Fibroblast of villous mesenchyme (primary cell): ENCODE data around the gene ADPRH. TPM values are rescaled to one million over a fixed set of nuclear protein-coding genes. Genes with fewer than 3 reads are reported as not detected.
A peak's percentile ranks its signal among the peaks of the same experiment; 100 is the strongest.

Experiments
- DNase-seq: peaks from one replicate; pipeline ENCODE4 v3.0.0-alpha.2; 2010; ENCODE audit warnings: low read depth
- H3K4me3 ChIP-seq: 2 replicates; pipeline ENCODE4 v1.5.1; 2011; ENCODE audit warnings: low read depth, mild to moderate bottlenecking, low read length
- total RNA-seq: library from RNA; depleted of rRNA; stranded (reverse); fragments of >200 nt; gene quantifications from 2 replicates; pipeline ENCODE4 v1.2.3, GENCODE V29; 2012
- TF ChIP-seq, protein P1 (sequence below): IDR thresholded peaks from 2 replicates; pipeline ENCODE4 v1.5.1; 2012; ENCODE audit warnings: low read depth, mild to moderate bottlenecking, low read length; ENCODE audit not compliant: insufficient read depth

Gene ADPRH
- total RNA-seq, 1 donor, result 3.0 TPM

DNA sequence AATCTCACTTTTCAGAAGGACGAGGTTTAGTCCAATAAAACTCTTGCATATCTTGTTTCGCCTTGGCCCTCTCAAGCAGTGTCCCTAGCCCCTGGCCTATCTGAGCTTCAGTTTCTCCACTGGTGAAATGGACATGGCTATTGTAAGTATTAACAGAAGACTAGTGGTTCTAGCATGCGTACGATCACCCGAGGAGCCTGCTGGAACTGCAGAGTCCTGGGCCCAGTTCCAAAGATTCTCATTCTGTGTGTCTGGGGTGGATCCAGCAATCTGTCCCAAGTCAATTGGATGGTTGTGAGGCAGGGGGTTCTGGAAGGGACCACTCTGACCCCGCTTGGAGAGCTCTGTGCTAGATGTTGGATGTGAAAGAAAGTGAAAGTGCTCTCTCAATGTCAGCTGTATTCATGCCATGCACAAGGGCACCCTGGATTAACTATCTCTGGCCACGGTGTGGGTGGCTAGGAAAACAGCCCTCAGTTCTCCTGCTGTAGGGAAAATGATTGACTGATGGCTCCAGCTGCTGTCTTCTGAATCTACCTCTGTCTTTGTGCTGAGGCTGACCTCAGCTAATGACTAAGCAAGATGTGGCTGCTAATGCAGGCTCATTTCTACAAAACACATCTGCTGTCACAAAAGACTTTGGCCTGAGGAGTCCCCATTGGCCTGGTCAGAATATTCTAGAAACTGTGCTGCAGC, 16.5 kb downstream of the ADPRH start:
- TF ChIP-seq, protein P1, sequence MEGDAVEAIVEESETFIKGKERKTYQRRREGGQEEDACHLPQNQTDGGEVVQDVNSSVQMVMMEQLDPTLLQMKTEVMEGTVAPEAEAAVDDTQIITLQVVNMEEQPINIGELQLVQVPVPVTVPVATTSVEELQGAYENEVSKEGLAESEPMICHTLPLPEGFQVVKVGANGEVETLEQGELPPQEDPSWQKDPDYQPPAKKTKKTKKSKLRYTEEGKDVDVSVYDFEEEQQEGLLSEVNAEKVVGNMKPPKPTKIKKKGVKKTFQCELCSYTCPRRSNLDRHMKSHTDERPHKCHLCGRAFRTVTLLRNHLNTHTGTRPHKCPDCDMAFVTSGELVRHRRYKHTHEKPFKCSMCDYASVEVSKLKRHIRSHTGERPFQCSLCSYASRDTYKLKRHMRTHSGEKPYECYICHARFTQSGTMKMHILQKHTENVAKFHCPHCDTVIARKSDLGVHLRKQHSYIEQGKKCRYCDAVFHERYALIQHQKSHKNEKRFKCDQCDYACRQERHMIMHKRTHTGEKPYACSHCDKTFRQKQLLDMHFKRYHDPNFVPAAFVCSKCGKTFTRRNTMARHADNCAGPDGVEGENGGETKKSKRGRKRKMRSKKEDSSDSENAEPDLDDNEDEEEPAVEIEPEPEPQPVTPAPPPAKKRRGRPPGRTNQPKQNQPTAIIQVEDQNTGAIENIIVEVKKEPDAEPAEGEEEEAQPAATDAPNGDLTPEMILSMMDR, result no peak
- DNase-seq, result no peak
- peak overlapping the region; percentile 22 for H3K4me3 ChIP-seq

DNA sequence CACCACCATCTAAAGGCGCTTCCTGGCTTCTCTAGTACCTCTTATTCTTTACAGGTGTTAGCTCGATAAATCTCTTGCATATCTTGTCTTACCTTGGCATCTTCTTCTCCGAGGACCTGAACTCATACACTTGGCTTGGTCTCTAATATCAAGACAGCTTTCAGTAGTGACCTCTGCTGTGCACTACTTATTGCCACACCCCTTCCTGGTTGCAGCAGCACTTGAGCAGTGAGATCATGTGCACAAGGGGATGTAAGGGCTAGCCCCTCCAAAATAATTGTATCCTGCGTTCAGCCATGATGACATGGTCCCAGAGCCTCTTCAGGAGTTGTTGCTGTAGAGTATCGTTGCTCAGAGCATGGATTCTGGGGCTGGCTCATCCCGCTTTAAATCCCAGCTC, 17.1 kb downstream of the ADPRH start:
- DNase-seq, result no peak
- TF ChIP-seq, protein P1, result no peak
- no peak overlapping the region for H3K4me3 ChIP-seq

DNA sequence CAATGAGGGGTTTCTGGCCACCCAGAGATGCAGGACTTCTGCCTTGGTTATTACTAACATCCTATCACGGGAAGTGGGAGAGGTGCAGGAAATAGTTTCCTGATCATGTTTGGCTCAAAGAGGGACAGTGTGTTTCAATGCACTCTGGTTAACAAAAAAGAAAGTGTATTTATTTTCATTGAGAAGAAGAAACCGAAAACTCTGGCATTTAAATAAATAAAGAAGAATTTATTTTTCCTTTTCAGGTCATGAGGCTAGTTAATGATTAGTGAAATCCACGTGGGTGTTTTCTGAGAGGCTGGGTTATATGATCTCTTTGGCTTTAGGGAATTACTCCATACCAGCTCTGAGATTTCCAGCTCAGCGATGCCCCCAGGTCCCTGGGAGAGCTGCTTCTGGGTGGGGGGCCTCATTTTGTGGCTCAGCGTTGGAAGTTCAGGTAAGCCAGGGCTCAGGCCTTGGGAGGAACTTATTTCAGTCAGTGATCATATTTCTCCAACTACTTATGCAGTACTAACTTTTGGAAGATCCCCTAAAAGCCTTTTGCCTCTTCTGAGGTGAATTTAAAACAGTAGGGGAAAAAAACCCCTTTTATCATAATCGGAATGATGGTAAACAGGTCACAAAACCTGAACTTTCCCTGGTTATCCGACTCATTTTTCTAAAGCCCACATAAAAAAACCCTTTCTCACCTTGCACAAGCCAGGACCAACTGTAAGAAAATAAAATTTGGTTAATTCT, 18.4 kb downstream of the ADPRH start, which contains the start of gene PLA1A:
PLA1A (plus strand) TSS at position 338 of the 741 bp plus-strand sequence; CDS start at position 367, 29 bp downstream.
- TF ChIP-seq, protein P1, result no peak
- no peak within 1 kb of the TSS for H3K4me3 ChIP-seq
- DNase-seq, result no peak

DNA sequence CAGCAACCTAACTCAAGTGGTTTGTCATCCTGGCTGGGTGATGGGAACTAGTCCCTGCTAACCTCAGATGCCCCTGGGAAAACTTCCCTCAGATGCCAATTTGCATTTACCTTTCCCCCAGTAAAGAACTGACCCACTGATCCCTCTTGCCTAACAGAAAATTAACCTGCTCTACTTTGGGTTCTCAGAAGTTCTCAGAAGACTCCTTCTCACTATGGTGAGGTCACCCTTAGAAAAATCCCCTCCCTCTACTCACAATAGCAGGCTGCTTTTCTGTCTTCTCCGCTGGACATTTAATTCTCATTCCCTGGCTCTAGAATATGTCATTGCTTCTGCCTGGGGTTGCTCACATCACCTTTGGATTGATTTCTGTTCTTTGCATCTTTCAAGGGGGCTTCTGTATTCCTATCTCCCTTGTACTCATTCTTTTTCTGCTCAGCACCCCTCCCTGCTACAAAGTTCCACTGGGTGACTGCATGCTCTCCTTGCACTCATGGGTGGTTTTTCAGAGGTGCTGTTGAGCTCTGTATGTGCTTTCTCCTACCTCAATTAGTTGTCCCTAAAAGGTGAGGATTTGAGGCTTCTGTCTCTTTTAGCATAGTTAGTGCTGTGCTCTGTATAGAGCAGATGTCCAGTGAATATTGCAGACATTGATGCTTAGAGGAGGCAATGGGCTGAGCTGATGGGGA, 19.3 kb downstream of the ADPRH start:
- no peak overlapping the region for H3K4me3 ChIP-seq
- no peak for DNase-seq
- TF ChIP-seq, protein P1, result no peak

DNA sequence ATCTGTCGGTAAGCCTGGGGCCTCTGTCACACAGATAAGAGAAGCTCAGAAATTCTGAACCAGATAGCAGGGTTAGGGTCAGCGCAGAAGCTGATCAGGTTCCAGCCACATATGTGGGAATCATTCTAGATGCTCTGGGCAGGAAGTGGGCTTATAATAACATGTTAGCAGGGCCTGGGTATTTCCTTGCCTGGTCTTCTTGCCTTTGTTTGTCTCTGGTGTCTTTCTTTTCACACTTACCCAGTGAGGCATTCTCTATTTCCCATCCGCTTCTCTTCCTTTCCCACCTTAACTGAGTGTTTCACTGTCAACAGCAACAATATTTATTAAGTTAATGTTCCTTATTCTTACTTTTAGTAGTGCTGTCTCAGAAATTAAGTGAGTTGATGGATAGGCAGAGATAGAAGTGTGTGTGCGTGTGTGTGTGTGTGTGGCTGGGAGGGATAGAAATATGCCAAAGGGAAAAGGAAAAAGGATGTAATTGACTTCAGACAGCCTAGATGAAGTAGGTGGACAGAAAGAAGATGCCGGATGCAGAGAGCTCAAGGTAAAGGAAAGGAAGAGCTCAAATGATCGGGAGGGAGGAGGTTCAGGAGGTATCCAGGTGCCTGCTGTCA, 20.4 kb downstream of the ADPRH start:
- DNase-seq, result no peak
- TF ChIP-seq, protein P1, result no peak
- H3K4me3 ChIP-seq, result no peak overlapping the region

DNA sequence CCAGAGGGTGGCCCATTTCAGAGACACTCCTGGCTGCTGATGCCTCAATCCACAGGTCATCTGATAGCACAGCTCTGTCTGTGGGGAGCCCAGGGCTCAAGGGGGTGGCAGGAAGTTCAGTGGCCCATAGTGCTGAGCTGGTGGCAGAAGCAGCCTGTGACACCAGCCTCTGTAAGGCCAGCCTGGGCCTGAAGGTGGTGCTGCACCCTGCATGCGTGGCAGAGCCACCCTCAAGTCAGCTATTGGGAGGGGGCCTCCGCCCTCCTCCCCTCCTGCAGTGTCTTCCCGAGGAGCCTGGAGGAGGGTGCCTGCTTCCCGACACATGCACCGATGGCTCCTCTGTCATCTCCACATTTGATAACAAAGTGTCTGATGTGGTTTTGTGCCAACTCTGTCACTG, 21.4 kb downstream of the ADPRH start:
- TF ChIP-seq, protein P1, result peak; percentile 58
- peak; percentile 13 for DNase-seq
- H3K4me3 ChIP-seq, result no peak overlapping the region
